HG03520 (cell line): ENCODE results near the gene NFX1.
A peak's percentile ranks its signal among the peaks of the same experiment; 100 is the strongest.
"Not testable (repeated sequence)": the region's sequence is repeated elsewhere in the genome, so short reads cannot be mapped to it uniquely, and the experiment has no call there.

ENCODE experiments used
- ATAC-seq: cut with Tn5 transposase; IDR thresholded peaks from one replicate; pipeline ENCODE4 v1.9.1; 2021; ENCODE audit warnings: mild to moderate bottlenecking, moderate library complexity; ENCODE audit not compliant: unreplicated experiment

Gene NFX1

DNA sequence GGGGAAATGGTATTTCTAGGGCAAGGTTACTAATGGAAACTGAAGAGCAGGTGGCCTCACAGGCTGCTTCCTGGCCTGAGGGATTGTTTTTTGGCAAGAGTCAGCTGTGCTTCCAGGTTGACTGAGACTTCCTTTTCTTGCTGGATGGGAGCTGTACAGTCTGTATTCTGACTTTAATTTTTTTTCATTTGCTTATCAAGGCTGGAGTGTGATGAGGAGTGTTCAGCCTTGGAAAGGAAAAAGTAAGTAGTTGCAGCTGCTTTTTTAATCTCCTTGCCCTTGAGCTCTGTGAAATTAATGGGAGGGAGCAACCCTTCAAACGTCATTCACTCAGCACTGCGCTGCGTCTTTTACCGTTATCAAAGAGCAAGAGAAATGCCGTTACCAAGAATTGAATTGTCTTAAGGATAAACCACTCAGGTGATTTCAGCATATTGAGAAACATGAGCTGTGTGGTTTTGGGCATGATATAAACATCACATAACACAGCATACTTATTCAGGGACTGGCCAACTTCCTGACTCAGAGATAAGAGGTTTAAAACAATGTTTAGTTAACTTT is 64.4 kb downstream of the NFX1 start:
- ATAC-seq: no peak

- no peak for ATAC-seq
These were observed 65.6 kb downstream of the NFX1 start for GRCh38 chr9:33355933-33356332.

- not testable (repeated sequence) for ATAC-seq
These were observed 68.3 kb downstream of the NFX1 start for GRCh38 chr9:33358641-33359040.

DNA sequence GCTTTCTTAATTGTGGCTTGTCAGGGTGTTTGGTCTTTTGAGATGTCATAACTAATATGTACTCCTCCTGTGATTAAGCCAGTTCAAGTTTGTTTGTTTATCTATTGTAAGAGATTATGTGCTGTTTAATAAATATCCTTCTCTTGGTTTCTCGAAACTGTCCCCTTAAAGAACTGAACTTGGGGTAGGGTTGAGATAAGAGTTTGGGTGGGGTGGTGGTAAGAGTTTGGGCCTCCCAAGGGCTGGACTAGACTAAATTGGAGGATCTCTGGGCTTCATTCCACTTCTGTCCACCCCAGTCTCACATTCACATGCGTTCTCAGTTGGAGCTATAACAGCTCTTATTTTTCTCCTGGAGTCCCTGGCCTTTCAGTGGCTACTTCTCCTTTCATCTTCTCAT is 73.8 kb downstream of the NFX1 start:
- ATAC-seq: no peak

DNA sequence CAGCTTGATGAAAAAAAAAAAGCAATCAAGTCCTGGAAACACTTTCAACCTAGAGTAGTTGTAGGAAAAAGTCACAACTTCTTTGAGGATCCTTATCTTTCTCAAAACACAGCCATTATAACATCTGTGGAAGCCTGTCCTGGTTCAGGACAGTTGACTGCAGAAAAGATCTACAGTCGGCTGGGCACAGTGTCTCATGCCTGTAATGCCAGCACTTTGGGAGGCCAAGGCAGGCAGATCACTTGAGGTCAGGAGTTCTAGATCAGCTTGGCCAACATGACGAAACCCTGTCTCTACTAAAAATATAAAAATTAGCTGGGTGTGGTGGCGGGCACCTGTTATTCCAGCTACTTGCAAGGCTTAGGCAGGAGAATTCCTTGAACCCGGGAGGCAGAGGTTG is 74.5 kb downstream of the NFX1 start:
- not testable (repeated sequence) for ATAC-seq

- no peak for ATAC-seq
These were observed 76.7 kb downstream of the NFX1 start for GRCh38 chr9:33366979-33367480.

- ATAC-seq: no peak
These were observed 82.6 kb downstream of the NFX1 start for GRCh38 chr9:33372900-33373299.

DNA sequence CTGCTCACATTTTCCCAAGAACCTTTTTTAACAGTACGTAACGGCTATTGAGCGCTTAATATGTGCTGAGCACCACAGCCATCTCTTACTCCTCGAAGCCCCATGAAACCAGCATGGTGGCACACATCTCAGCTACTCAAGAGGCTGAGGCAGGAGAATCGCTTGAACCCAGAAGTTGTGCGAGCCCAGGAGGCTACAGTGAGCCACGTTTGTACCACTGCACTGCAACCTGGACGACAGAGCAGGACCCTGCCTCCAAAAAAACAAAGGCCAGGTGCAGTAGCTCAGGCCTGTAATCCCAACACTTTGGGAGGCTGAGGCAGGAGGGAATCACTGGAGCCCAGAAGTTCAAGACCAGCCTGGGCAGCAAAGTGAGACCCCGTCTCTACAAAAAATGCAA is 83.9 kb downstream of the NFX1 start:
- no peak for ATAC-seq

DNA sequence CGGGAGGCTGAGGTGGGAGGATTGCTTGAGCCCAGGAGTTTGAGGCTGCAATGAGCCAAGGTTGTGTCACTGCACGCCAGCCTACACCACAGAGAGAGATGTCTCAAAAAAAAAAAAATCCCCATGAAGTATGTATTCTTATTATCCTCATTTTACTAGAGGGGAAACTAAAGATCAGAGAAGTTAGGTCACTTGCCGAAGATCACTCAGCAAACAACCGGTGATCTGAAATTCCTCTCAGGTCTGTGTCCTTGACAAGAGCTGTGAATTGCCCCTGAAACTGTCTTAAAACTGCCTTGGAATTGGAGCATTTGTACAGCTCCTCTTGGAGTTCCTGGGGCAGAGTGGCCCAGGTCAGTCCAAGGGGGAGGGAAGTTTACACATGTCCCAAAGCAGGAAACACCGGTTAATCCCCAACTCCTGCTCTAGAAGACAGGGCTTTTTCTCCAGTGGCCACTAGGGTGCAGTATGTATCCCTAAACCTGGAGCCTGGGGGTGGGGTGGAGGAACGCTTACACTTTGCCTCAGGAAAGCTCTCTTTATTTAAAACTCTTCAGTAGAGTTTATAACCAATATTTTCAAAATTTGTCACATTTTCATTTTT is 84.4 kb downstream of the NFX1 start:
- ATAC-seq: peak; percentile 41

GRCh38 chr9:33375238-33375840 is 85.0 kb downstream of the NFX1 start:
- ATAC-seq: no peak

GRCh38 chr9:33375841-33376321 is 85.6 kb downstream of the NFX1 start:
- ATAC-seq: no peak

GRCh38 chr9:33377089-33377715 is 86.9 kb downstream of the NFX1 start:
- no peak for ATAC-seq

DNA sequence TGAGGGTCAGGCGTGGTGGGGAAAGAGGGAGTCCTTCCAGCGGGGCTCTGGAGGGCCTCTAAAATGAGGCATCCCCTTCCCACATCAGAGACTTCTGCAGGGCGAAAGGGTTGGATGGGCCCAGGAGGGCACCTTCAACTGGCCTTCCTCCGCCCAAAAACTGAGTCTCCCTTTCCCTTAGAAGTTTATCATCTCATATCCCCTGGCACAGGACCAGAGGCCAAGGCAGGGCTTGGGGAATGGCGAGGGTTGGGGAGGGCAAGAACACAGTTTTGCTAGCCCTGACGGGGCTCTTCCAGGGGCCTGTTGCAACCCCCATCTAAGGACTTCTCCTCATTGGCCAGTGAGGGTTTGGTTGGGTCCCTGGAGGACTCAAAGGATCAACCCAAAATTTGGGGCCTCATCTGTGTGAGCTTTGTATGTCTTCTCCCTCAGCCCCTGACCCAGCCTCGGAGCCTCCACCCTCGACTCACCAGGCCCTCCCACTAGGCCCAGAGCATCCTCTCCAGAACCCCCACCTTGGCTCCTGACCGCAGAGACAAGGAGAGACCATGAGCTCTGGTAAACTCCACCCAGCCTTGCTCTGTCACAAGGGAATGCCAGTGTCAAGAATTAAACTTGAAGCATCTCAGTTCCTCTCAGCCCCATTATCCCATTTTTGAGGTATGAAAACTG is 87.9 kb downstream of the NFX1 start:
- ATAC-seq: no peak

GRCh38 chr9:33379666-33380389 is 89.5 kb downstream of the NFX1 start:
- ATAC-seq: no peak

- ATAC-seq: no peak
These were observed 90.2 kb downstream of the NFX1 start for GRCh38 chr9:33380390-33381094.

DNA sequence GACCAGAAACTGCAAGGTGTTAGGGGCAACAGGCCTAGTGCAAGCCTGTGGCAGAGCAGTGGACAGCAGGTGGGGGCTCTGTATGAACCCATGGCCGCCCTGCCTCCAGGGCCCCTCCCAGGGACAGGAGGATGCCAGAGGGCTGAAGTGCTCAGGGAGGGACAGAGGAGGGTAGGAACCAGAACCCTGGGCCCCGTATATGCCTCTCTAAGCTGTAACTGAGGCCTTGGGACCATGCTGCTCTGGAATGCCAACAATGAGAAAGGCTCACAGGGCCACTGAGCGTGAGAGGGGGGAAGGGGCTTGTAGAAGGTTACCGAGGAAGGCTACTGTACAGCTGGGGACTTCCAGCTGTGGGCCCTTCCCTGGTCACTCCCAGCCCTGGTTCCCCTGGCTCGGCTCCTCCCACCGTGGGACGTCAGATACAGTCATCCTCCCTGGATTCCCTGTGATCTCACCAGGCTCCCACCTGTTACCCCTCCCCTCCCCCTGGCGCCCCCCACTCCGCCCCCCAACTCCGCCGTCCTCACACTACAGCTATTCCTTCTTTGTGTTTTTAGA is 91.0 kb downstream of the NFX1 start:
- ATAC-seq: no peak

GRCh38 chr9:33382397-33382796 is 92.1 kb downstream of the NFX1 start:
- ATAC-seq: not testable (repeated sequence)

- ATAC-seq: not testable (repeated sequence)
These were observed 93.1 kb downstream of the NFX1 start for GRCh38 chr9:33383396-33383795.

DNA sequence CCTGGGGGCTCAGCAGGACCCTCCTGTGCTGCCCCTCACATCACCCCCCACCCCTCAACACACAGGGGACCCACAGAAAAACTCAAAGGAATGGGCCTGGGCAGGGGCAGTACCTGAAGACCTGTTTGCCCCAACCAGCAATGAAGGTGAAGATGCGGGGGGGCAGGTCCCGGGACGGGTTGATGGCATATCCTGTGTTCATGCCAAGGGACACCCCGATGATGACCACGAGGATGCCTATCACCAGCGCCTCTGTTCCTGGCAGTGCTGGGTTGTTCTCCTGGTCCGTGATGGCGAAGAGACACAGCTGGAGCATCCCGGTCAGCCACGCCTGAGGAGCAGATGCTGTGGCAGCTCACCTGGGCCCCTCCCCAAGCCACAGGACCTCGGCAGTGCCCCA is 95.2 kb downstream of the NFX1 start:
- not testable (repeated sequence) for ATAC-seq
